ENCODE data around the gene ADRA2C.

Gene ADRA2C

DNA sequence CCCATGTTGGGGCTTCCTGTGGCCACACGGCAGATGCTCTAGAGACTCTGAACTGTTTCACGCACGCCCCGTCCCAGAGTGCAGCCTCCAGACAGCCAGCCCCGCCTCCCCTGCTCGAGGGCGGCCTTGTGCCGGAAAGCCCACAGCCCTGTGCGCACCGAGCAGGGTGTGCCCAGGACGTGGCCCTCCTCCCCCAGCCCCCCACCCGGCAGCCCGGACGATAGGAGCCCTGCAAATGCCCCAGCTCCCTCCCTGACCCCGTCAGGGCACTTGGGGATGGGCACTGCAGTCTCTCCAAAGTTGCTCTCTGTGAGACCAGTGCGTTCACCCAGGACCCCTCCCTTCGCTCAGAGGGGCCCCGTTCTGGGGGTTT, 37.3 kb downstream of the ADRA2C start:
- DNase-seq (ENCODE audit: low read depth) = no peak
- no peak overlapping the region for H3K4me3 ChIP-seq (ENCODE audit: control insufficient read depth, low read depth, low read length)
- TF ChIP-seq, protein P1, sequence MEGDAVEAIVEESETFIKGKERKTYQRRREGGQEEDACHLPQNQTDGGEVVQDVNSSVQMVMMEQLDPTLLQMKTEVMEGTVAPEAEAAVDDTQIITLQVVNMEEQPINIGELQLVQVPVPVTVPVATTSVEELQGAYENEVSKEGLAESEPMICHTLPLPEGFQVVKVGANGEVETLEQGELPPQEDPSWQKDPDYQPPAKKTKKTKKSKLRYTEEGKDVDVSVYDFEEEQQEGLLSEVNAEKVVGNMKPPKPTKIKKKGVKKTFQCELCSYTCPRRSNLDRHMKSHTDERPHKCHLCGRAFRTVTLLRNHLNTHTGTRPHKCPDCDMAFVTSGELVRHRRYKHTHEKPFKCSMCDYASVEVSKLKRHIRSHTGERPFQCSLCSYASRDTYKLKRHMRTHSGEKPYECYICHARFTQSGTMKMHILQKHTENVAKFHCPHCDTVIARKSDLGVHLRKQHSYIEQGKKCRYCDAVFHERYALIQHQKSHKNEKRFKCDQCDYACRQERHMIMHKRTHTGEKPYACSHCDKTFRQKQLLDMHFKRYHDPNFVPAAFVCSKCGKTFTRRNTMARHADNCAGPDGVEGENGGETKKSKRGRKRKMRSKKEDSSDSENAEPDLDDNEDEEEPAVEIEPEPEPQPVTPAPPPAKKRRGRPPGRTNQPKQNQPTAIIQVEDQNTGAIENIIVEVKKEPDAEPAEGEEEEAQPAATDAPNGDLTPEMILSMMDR (conservative IDR thresholded peaks at IDR 0.05; ENCODE audit: control insufficient read depth, insufficient read depth, low read depth, low read length) = no peak

DNA sequence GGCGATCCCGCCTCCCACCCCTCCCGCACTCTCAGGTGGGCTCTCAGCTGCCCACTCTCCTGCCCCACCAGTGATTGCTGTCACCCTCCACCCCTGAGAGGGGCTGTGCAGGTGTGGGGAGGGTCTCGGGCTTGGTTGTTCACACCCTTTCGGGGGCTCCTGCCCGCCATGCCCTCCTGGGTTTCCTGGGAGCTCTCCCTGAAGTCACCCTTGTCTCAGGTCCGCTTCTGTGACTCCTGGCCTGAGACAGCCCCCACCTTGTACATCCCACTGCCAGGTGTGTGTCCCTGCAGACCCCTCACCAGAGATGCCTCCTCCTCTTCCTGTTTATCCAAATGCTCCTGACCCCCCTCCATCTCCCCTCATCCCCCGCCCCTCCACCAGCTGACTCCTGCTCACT, 37.8 kb downstream of the ADRA2C start:
- TF ChIP-seq, protein P1 (conservative IDR thresholded peaks at IDR 0.05; ENCODE audit: control insufficient read depth, insufficient read depth, low read depth, low read length) = no peak
- no peak overlapping the region for H3K4me3 ChIP-seq (ENCODE audit: control insufficient read depth, low read depth, low read length)
- no peak for DNase-seq (ENCODE audit: low read depth)

DNA sequence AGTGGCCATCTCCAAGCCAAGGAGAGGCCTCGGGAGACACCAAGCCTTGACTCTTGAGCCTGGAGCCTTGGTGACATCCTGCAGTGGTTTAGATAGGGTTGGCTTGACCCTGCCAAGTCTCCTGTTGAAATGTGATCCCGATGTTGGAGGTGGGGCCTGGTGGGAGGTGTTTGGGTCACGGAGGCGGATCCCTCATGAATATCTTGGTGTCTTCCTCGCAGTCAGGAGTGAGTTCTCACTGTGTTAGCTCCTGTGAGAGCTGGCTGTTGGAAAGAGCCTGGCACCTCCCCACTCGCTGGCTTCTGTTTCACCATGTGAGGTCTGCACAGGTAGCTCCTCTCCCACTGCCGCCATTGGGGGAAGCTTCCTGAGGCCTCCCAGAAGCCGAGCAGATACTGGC, 38.8 kb downstream of the ADRA2C start:
- no peak overlapping the region for H3K4me3 ChIP-seq (ENCODE audit: control insufficient read depth, low read depth, low read length)
- DNase-seq (ENCODE audit: low read depth) = no peak
- TF ChIP-seq, protein P1 (conservative IDR thresholded peaks at IDR 0.05; ENCODE audit: control insufficient read depth, insufficient read depth, low read depth, low read length) = no peak

DNA sequence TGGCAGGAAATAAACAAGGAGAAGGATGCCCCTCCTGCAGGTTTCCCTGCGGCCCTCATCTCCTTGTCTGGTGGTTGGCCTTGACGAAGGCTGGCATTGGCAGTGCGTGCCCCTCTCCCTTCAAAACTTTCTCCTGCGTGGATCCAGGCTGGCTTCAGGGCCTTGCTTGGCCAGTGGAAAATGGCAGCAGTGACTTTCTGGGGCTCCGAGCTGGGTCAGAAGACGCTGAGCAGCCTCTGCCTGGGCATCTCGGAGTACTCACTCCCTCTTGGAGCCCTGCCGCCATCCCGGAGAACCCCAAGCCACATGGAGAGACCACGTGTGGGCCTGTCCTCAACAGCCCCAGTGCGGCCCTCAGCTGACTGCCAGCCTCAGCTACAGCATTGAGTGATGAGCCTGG, 39.5 kb downstream of the ADRA2C start:
- DNase-seq (ENCODE audit: low read depth) = no peak
- TF ChIP-seq, protein P1 (conservative IDR thresholded peaks at IDR 0.05; ENCODE audit: control insufficient read depth, insufficient read depth, low read depth, low read length) = no peak
- no peak overlapping the region for H3K4me3 ChIP-seq (ENCODE audit: control insufficient read depth, low read depth, low read length)

DNA sequence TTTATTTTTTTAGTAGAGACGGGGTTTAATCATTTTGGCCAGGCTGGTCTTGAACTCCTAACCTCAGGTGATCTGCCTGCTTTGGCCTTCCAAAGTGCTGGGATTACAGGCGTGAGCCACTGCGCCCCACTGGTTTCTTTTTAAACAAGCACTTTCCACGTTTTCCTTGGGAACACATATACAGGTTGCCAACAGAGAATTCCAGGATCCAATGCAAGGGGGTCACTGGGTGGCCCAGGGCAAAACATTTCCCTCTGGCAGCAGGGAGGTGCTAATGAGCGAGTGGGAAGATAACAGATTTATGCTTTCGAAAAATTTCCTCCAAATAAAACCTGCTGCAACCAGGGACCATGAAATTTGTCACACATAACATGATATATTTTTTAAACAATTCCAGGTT, 41.1 kb downstream of the ADRA2C start:
- DNase-seq (ENCODE audit: low read depth) = no peak
- H3K4me3 ChIP-seq (ENCODE audit: control insufficient read depth, low read depth, low read length) = no peak overlapping the region
- TF ChIP-seq, protein P1 (conservative IDR thresholded peaks at IDR 0.05; ENCODE audit: control insufficient read depth, insufficient read depth, low read depth, low read length) = no peak

DNA sequence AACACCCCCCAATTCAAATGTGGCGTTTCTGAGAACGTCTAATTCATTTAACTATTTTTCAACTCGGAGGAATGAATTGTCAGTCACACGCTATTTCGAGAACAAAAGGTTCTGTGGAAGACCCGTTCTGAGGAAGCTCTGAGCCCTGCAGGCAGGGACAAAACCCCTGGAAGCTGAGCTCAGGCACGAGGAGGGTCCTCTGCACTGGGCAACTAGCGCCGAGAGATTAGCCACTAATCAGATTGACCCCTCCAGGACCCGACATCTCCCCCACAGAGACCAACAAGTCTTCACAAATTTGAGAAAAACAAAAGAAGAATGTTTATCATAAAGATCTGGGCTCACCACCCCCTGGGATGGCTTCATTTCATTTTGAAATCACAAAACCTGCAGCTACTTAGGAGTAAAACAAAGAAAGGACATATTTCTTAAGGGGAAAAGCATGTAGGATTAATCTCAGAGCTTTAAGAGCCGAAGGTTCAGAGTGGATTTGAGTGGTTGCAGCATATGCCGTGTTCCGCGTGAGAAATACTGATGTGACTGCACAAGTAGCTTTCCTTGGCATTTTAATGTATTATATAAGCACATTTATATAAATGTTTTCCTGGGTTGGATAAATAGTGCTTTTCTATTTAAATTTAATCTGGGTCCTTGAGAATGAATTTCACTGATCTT, 41.8 kb downstream of the ADRA2C start:
- DNase-seq (ENCODE audit: low read depth) = no peak
- TF ChIP-seq, protein P1 (conservative IDR thresholded peaks at IDR 0.05; ENCODE audit: control insufficient read depth, insufficient read depth, low read depth, low read length) = no peak

DNA sequence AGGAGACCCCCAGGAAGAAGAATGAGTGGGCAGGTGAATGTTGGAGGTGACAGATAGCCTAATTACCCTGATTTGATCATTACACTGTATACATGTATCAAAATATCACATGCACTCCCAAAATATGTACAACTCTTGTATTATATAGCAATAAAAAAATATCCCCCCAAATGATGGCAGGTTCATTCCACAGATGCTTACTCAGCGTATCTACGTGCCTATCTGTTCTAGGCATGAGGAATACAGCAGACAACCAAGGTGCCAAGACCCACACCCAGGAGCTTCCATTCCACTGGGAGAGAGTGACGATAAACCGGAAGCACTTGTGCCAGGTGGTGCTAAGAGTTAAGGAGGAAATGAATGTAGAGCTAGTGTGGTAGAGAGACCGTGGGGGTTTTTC, 42.4 kb downstream of the ADRA2C start:
- H3K4me3 ChIP-seq (ENCODE audit: control insufficient read depth, low read depth, low read length) = no peak overlapping the region
- DNase-seq (ENCODE audit: low read depth) = no peak
- TF ChIP-seq, protein P1 (conservative IDR thresholded peaks at IDR 0.05; ENCODE audit: control insufficient read depth, insufficient read depth, low read depth, low read length) = no peak

More for the DNA sequence above, 41.8 kb downstream of the ADRA2C start:
- H3K4me3 ChIP-seq (ENCODE audit: control insufficient read depth, low read depth, low read length) = no peak overlapping the region

Measured in fibroblast of mammary gland (primary cell).